Neutrophil (primary cell): ENCODE measurements around the gene CREG2.

Experiments
- H3K27ac ChIP-seq: fragments of 200-600 bp; sonication (generic); 2 replicates; pipeline ENCODE4 v1.5.1; 2016; ENCODE audit warnings: mild to moderate bottlenecking, moderate library complexity
- H3K27me3 ChIP-seq: fragments of 200-600 bp; sonication (generic); 2 replicates; pipeline ENCODE4 v1.6.0; 2016; ENCODE audit warnings: mild to moderate bottlenecking
- H3K36me3 ChIP-seq: fragments of 200-600 bp; sonication (generic); 2 replicates; pipeline ENCODE4 v1.5.1; 2017
- H3K4me1 ChIP-seq, 2 experiments: fragments of 200-600 bp in 1 of 2; sonication (generic) in 1 of 2; 1 replicate in 1 of 2; 2 replicates in 1 of 2; pipeline versions ENCODE4 v1.5.1 to v1.6.1; 2013 to 2016; ENCODE audit warnings: low read depth in 1 of 2, low read length in 1 of 2, mild to moderate bottlenecking in 1 of 2, moderate library complexity in 1 of 2; ENCODE audit not compliant: control insufficient read depth in 1 of 2, insufficient read depth in 1 of 2
- H3K4me3 ChIP-seq, 2 experiments: fragments of 200-600 bp in 1 of 2; sonication (generic) in 1 of 2; 1 replicate in 1 of 2; 2 replicates in 1 of 2; pipeline ENCODE4 v1.5.1; 2013 to 2016; ENCODE audit warnings: low read depth in 1 of 2, low read length in 1 of 2, mild to moderate bottlenecking in 1 of 2, moderate library complexity in 1 of 2
- H3K9me3 ChIP-seq: fragments of 200-600 bp; sonication (generic); 2 replicates; pipeline ENCODE4 v1.5.1; 2016
- TF ChIP-seq, protein P1 (sequence below): fragments of 200-600 bp; sonication (generic); IDR thresholded peaks from 2 replicates; pipeline ENCODE4 v1.5.1; 2016; ENCODE audit warnings: antibody characterized with exemption

CREG2 gene

DNA sequence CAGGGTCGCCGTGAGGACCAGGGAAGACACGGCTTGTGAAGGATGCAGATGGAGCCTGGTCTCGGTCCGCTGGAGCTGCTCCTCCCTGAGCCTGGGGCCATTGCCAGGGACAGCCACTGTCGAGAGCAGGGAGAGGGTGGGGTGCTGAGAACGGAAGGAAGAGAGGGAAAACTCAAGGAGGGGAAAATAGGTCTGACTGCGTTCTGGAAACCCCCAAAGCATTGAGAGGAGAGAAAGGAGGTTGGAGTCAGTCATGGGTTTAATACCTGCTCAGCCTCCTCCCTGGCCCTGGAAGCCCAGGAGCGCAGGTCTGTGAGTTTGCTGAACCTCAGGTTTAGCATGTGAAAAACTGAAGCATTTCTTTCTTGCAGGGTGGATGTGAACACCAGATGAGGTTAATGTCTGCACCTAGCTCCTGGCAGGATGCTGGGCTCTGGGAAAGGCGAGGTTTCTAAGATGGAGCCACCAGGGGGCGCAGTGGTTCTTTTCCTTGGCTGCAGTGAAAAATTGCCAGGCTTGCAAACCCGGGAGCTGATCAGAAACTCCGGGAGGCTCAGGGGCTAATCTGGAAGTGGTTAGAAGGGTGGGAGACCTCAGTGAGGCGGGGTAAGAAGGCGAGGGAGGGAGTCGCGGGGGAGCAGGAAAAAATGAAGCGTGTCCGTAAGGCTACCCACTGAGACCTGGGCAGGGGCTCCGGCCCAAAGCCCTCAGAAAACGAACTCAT lies 45.2 kb downstream of the CREG2 start:
- Histone ChIP-seq H3K4me3 (peak overlapping the region; percentile 33 to 44), H3K27ac (peak overlapping the region; percentile 47), H3K4me1 (peaks cover 35 to 36% of the 10 kb centered on the region in 2 experiments), H3K36me3 (no peaks in the 10 kb centered on the region), H3K9me3 (no peaks in the 10 kb centered on the region), H3K27me3 (no peaks in the 10 kb centered on the region)
- TF ChIP-seq, protein P1, sequence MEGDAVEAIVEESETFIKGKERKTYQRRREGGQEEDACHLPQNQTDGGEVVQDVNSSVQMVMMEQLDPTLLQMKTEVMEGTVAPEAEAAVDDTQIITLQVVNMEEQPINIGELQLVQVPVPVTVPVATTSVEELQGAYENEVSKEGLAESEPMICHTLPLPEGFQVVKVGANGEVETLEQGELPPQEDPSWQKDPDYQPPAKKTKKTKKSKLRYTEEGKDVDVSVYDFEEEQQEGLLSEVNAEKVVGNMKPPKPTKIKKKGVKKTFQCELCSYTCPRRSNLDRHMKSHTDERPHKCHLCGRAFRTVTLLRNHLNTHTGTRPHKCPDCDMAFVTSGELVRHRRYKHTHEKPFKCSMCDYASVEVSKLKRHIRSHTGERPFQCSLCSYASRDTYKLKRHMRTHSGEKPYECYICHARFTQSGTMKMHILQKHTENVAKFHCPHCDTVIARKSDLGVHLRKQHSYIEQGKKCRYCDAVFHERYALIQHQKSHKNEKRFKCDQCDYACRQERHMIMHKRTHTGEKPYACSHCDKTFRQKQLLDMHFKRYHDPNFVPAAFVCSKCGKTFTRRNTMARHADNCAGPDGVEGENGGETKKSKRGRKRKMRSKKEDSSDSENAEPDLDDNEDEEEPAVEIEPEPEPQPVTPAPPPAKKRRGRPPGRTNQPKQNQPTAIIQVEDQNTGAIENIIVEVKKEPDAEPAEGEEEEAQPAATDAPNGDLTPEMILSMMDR = peak; percentile 87

DNA sequence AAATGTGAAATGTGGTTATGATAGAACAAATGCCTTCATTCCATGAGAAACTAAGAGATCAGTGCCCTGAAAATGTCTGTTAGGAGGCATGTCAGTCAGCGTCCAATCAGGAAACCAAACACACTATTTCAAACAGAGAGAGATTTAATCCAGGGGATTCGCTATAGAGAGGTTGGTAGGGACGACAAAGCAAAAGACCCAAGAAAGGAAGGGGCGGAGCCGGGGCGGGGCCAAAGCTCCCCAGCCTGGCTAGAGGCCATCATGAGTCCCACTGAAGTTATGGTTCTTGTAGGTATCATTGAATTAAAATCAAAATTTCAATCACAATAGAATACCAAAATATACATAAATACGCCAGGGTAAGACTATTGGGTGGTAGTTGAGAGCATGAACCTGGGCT lies 45.9 kb downstream of the CREG2 start:
- no peaks in the 10 kb centered on the region for H3K9me3 ChIP-seq
- H3K27me3 ChIP-seq = no peaks in the 10 kb centered on the region
- TF ChIP-seq, protein P1 = no peak
- H3K36me3 ChIP-seq = no peaks in the 10 kb centered on the region
- peak overlapping the region; percentile 47 for H3K27ac ChIP-seq
- H3K4me3 ChIP-seq = peak overlapping the region in 1 of 2 experiments; percentile 44
- peaks cover 35 to 36% of the 10 kb centered on the region in 2 experiments for H3K4me1 ChIP-seq

DNA sequence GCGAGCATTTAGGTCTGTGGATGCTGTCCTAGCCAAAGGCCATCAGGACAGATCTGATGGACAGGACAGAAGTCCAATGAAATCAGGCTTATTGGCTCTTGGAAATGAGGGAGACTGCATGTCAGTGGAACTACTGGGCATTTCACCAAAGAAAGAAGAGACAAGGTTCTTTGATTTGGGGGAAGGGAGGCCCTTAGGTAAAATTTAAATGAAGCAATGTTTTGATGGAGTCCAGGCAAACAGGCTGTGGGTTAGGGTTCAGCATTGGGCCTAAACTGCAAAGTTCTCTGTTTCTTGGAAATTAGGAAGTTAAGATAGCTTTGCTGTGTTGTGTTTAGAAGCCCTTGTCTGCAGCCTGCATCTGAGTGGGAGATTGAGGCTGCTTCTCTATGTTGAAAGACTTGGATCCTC lies 47.2 kb downstream of the CREG2 start:
- Histone ChIP-seq H3K27me3 (no peaks in the 10 kb centered on the region), H3K9me3 (no peaks in the 10 kb centered on the region), H3K36me3 (no peaks in the 10 kb centered on the region), H3K4me1 (peaks cover 35 to 36% of the 10 kb centered on the region in 2 experiments), H3K27ac (peak overlapping the region; percentile 84), H3K4me3 (peak overlapping the region in 1 of 2 experiments; percentile 44)
- TF ChIP-seq, protein P1 = no peak

DNA sequence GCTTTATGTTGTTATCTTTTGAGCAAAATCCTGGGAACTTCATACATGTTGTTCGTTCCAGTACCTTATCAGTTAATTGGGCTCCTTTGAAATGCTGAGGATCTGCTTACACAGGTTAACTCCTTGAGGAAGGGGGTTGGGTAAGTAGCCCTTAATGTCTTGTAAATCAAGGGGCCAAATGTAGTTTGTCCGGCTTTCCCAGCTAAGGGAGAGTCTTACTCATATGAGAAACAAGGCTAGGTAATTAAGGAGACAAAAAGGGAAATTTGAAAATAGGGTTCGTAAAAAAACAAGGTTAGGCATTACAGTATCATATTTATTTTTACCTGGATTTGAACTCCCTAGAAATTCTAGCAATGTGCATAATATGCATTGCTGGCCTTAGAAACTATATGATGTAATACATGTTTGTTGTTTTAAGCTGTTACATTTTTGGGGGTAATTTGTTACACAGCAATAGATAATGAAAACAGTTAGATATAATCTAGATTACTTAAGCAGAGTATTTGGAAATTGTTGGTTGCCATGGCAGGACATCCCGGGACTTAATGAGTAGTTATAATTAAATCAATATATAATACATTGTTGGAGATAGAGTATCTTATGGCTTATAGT lies 47.9 kb downstream of the CREG2 start:
- H3K4me1 ChIP-seq = peaks cover 35 to 36% of the 10 kb centered on the region in 2 experiments
- H3K27ac ChIP-seq = peak overlapping the region; percentile 84
- no peaks in the 10 kb centered on the region for H3K36me3 ChIP-seq
- TF ChIP-seq, protein P1 = no peak
- H3K4me3 ChIP-seq = peak overlapping the region in 1 of 2 experiments; percentile 44
- H3K9me3 ChIP-seq = no peaks in the 10 kb centered on the region
- no peaks in the 10 kb centered on the region for H3K27me3 ChIP-seq

DNA sequence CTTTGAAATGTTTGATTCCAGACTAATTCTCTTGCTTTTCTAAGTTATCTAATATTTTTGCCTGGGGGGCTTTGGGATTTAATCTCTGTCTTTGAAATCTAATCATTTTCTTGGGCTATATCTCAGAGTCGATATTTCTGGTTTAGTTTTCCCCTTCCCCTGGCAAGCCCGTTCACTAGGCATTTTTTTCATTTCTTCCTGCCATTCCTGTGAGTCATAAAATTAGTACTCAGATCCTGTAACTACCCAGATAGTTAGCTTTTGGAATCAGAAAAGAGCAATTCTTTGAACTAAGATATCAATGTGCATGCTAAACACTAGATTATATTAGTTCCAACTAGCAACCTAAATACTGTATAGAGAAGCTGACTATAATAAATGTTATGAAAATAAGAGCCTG lies 49.4 kb downstream of the CREG2 start:
- Histone ChIP-seq H3K4me1 (peaks cover 43 to 44% of the 10 kb centered on the region in 2 experiments), H3K36me3 (no peaks in the 10 kb centered on the region), H3K4me3 (no peak overlapping the region), H3K9me3 (no peaks in the 10 kb centered on the region), H3K27me3 (no peaks in the 10 kb centered on the region), H3K27ac (no peak overlapping the region)
- TF ChIP-seq, protein P1 = no peak
